HG02798 (cell line): ENCODE measurements around the gene RFX3.

Source experiments
- ATAC-seq: cut with Tn5 transposase; IDR thresholded peaks from one replicate; pipeline ENCODE4 v1.9.1; 2021; ENCODE audit warnings: mild to moderate bottlenecking; ENCODE audit not compliant: unreplicated experiment, poor library complexity

The RFX3 gene

DNA sequence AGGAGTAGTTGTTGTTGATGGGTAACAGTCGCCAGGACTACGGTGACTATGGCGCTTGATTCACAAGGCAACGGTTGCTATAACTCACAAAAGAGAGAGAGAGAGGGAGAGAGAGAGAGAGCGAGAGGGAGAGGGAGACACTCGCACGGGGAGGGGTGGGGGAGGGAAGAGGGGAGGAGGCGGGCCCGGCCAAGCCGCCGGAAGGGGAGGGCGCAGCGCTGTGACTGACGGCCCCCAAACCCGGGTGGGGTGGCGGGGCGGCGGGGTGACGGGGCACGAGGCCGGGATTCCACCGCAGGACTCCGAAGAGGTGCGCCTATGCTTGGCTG lies at the start of gene RFX3:
RFX3 (minus strand) TSS at position 166 of the 329 bp plus-strand sequence. CDS start 130,413 bp downstream, outside the sequence.
- peak; percentile 53 for ATAC-seq

GRCh38 chr9:3571500-3571899 lies 45.7 kb upstream of the RFX3 start:
- ATAC-seq: no peak

GRCh38 chr9:3569529-3569928 lies 43.7 kb upstream of the RFX3 start:
- no peak for ATAC-seq

DNA sequence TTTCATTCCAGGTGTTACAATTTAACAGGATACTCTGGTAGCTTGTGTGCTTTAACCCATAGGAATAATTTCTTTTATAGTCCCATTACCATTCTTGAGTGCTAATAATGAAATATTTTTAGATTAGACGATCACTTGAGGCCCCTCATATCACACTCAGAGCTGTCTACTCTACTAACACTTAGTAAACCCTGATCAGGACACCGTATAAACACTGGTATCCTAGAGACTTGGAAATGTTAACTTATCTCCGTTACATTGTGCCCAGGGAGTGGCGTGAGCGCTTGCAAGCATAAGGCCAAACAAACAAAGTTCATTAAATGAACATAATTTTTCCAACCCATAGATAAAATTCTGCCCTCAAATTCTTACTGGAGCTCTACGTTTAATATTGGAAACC lies 42.2 kb upstream of the RFX3 start:
- no peak for ATAC-seq

- no peak for ATAC-seq
These were observed 27.4 kb upstream of the RFX3 start for GRCh38 chr9:3553076-3553765.

DNA sequence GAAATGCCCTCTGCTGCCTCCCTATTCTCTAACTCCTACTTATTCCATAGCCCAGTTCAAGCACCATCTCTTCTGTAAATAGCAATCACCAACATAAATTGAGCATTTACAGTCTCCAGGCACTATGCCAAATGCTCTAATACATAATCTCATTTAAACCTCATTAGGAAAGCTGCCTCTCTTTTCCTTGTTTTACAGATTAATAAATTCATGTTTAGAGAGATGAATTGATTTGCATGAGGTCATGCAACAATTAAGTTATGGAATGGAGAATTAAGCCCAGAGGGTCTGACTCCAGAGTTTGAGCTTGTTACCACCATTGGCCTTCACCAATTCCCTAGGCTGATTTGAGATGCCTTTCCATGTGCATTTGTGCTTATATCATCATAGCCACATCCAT lies 23.4 kb upstream of the RFX3 start:
- no peak for ATAC-seq

DNA sequence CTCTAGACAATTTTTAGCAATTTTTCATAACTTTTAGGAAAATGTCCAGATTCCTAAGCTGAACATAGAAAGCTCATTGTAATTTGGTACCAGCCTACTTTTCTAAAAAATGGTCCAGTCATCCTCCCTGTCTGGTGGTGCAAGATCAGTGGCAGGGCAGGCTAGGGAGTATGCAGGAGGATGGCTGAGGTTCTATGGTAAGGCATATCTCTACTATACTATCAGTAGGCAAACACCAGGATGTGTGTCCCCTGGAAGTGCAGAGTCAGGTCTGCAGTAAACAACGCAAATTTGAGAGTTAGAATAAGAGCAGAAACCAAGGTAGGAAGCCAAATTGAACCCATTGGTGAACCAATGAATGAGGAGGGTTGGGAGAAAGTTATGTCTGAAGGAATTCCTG lies 22.8 kb upstream of the RFX3 start:
- no peak for ATAC-seq

DNA sequence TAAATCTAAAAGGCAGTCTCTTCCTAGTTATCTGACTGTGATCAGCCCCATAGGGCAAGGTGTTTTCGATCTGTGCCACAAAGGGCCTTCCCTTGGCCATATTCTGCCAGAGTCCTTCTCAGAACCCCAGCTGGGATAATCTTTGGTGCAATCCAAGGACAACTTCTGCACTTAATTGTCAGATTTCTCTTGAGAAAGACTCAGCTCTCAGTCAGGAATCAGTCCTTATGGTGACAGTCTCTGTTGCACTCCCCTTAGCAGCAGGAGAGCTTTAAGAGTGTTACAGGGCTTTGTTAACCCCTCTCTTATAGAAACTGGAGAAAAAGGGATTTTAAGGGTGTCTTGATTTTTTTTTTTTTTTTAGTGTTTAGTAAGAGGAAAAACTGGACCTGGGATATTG lies 15.4 kb upstream of the RFX3 start:
- no peak for ATAC-seq

- peak; percentile 57 for ATAC-seq
These were observed 9.0 kb upstream of the RFX3 start for GRCh38 chr9:3534614-3535404.

DNA sequence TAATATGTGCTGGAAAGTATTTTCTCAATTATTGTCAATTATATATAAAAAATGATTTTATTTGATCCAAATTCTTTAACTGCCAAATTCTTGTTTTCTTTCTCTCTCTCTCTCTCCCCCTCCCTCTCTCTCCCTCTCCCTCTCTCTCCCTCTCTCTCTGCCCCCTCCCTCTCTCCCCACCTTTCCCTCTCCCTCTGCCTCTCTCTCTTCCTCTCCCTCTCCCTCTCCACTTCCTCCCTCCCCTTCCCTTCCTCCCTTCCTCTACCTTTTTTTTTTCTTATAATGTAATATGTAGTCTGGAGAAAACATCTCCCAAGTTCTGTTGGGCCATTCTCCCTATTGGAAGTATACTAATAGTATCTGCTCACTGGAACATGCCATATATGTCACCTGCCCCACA lies 6.4 kb upstream of the RFX3 start:
- ATAC-seq: no peak

DNA sequence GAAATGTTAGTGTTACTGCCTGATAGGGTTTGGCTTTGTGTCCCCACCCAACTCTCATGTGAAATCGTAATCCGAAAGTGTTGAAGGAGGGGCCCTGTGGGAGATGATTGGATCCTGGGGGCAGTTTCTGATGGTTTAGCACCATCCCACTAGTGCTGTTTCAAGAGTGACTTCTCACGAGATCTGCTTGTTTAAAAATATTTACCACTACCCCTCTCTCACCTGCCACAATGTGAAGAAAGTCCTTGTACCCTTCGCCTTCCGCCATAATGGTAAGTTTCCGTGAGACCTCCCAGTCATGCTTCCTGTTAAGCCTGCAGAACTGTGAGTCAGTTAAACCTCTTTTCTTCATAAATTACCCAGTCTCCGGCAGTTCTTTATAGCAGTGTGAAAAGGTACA lies 2.6 kb upstream of the RFX3 start:
- ATAC-seq: peak; percentile 19

DNA sequence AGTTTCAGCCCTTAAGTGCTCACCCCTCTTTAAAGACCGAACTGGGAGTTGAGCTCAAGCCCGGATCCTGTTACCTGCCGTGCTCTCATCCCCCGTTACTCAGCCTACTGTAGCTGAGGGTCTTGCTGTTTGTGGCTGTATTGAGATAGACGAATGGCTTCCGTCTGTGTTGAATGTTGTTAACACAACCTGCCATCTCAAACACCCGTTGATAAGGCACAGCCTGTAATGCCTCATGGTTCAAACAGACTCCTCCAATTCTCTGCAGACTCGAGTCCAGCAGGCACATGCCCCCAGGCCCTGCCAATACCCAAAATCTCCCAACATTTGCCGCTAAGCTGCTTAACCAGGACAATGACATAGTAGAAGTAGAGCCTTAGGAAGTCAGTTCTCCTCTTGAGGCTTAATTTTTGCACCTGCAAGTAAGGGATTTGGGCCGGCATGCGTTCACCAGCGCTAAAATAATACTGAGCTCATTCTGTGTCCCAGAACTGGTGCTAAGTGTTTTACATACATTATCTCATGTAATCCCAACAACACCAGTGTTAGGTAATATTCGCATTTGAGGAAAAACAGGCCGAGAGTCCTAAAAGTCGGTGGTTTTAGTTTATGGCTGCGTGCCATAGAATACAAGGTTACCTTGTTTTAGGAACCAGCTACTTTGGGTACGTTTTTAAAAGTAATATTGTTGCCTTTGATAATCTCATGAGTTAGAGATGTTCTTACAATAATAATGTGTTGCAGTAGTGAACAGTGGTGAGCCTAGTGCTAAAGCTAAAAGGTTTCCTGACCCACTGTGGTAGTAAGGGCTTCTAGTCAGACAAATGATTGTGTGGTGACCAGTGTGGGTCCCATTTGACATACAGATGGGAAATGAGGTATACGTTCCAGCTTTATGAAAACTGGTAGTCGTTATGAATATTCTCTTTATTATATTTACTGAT lies 1.5 kb upstream of the RFX3 start:
- no peak for ATAC-seq

GRCh38 chr9:3526165-3526996 lies 580 bp upstream of the RFX3 start:
- peak; percentile 63 for ATAC-seq

DNA sequence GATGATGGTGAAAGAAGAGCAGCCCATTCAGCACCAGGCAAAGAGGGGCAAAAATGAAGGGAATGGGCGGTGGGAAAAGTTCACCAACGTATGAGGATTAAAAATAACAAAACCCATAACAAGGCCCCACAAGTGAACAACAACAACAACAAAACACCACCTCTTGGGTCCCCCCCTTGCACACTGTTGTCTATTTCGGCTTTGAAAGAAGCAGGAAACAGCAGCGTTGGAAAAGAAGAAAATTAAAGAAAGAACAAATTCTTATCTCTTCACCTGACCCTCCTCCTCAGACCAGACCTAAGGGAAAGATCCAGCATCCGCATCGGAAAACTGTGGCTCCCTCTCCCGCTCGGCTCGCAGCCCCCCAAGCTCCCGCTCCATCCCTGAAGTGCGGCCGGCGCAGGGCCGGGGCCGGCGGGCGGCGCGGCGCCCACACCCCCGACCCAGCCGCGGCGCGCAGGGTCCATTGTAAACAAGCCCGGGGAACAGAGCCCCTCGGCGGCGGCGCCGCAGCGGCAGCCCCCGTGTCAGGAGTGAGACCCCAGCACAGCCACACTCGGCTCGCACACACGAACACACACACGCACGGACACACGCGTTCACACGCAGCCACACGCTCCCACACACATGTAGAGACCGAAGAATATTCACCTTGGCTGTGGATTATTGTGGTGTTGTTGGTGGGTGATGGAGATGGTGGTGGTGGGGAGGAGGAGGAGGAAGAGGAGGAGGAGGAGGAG lies 535 bp downstream of the RFX3 start:
- peak; percentile 1 for ATAC-seq

- no peak for ATAC-seq
These were observed 3.8 kb downstream of the RFX3 start for GRCh38 chr9:3521966-3522365.

GRCh38 chr9:3520564-3520963 lies 5.2 kb downstream of the RFX3 start:
- ATAC-seq: no peak

DNA sequence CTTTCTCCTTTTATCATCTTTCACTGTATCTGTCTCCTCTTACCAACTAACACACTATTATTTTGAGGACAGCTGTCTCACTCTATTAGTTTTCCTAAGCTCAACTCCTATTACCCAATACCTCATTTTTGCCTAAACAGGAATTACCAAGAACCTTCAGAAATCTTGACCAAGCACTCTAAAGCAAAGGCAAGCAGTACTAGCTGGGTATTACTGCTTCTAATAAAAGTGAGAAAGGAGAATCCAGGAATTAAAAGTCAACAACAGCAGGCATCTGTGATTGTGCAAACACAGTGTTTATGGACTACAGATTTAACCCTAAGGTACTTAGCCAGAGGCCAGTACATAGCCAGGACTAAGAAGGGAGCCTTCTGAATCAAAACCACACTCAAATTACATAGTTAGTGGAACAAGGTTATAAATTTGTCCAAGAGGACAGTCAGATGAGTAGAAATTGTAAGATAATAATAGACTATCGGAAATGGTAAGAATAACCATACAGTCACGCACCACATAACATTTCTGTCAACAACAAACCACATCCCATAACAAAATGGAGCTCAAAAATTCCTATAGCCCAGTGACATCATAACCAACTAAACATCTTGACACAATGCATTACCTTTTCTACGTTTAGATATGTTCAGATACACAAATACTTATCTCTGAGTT lies 8.3 kb downstream of the RFX3 start:
- no peak for ATAC-seq

- ATAC-seq: no peak
These were observed 9.0 kb downstream of the RFX3 start for GRCh38 chr9:3516667-3517330.
